ENCODE results near the gene HGD.
A peak's percentile ranks its signal among the peaks of the same experiment; 100 is the strongest.
"Not testable (repeated sequence)": the region's sequence is repeated elsewhere in the genome, so short reads cannot be mapped to it uniquely, and the experiment has no call there.

Gene HGD, protein sequence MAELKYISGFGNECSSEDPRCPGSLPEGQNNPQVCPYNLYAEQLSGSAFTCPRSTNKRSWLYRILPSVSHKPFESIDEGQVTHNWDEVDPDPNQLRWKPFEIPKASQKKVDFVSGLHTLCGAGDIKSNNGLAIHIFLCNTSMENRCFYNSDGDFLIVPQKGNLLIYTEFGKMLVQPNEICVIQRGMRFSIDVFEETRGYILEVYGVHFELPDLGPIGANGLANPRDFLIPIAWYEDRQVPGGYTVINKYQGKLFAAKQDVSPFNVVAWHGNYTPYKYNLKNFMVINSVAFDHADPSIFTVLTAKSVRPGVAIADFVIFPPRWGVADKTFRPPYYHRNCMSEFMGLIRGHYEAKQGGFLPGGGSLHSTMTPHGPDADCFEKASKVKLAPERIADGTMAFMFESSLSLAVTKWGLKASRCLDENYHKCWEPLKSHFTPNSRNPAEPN

DNA sequence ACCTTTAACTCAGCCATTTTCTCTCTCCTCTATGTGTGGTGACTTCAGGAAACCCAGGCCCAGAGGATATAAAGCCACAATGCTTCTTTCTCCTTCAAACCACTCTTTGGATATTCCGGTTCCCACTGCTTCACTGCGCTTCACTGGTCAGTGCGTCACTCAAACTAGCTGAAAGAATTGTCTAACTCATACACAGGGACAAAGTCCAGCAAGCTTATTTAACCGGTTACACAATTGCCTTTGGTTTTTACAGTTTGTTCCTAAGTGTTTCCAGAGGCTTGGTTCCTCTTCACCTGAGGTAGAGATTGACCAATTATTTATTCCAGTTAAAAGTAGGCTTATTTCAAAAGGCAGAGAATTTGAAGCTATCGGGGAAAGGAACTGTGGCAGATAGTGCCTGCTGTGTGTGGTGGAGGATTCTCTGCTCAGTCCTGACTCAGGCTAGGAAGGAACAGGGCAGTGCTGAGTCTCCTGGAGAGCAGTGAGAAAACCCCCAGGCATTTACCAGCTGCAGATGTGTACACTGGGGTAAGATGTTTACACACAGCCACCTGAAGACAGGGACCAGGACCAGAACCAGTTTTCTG, at the start of gene HGD:
Gene HGD, minus strand, starts transcription at position 145 of the 587 bp plus-strand sequence. Its CDS starts 128 bp downstream, at position 17.
- no peak for DNase-seq

DNA sequence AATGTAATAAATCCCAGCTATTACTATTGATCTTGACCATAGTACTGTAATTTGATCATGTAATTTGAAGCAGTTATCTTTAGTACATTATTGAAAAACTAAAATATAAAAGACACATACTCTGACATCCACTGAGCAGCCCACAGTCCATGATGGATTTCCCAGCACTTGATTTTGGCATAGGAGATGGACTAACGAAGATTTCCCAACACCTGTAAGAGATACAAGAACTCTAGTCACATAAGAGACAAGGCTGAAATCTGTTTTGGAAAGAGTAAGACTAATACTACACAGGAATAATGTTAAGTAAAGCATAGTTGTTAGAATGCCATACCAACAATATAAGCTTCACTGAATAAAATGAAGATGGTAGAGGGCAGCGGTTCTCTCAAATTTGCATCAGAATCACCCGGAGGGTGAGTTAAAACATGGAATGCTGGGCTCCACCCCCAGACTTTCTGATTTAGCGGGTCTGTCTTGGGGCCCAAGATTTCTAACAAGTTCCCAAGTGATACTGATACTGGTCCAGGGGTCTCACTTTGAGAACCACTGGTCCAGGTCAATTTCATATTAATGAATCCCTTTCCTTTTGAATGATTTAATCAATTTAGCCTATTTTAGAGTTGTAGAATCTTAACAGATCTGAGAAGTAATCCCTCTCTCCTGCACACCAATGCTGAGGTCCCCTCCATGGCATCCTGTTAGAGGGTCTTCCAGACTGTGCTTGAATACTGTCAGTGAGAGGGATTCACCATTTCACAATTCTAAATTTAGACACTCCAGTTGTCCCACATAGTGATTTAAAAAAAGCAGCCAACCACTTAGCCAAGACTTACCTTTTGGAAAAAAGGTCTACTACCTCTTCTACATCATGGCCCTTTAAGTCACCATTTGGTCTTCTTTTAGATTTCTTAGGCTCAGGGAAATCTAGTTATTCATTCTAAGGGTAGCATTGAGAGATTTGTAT, 48.8 kb upstream of the HGD start:
- DNase-seq: no peak

DNA sequence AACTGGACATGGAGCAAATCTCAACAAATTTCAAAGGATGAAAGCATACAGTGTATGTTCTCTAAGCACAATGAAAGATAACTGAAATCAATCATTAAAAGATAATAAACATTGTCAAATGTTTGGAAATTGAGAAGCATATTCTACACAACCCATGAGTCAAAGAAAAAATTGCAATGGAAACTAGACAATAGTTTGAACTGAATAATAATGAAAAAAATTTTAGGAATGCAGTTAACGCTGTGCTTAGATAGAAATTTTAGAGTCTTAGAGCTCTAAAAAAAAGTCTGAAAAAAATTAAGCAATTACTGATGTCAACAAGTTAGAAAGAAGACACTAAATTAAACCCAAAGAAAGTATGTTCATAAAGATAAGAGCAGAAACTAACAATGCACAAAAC, 44.8 kb upstream of the HGD start:
- DNase-seq: peak; percentile 17

DNA sequence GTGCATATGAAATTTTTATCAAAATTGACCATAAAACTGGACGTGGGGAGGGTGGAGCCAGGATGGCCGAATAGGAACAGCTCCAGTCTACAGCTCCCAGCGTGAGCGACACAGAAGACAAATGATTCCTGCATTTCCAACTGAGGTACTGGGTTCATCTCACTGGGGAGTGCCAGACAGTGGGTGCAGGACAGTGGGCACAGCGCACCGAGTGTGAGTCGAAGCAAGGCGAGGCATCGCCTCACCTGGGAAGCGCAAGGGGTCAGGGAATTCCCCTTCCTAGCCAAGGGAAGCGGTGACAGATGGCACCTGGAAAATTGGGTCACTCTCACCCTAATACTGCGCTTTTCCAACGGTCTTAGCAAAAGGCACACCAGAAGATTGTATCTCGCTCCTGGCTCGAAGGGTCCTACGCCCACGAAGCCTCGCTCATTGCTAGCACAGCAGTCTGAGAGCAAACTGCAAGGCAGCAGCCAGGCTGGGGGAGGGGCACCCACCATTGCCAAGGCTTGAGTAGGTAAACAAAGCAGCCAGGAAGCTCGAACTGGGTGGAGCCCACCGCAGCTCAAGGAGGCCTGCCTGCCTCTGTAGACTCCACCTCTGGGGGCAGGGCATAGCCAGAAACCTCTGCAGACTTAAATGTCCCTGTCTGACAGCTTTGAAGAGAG, 37.3 kb upstream of the HGD start:
- not testable (repeated sequence) for DNase-seq

DNA sequence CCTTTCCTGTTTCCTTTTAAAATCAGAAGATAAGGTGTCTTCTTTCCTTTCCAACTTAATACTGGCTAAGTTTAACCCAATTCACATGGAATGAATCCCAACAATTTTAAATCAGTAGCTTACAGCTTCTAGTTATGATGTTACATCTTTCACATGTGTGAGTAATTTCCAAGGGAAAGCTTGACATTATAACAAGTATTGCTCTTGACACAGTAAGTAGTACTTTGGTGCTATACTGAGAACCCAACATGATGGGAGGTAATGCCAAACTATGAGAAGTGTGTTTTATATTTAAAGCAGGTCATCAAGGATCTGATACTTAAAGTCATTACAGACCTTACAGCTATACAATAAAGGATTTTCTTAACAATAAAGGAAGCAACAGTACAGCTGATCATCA, 31.2 kb upstream of the HGD start:
- DNase-seq: no peak

DNA sequence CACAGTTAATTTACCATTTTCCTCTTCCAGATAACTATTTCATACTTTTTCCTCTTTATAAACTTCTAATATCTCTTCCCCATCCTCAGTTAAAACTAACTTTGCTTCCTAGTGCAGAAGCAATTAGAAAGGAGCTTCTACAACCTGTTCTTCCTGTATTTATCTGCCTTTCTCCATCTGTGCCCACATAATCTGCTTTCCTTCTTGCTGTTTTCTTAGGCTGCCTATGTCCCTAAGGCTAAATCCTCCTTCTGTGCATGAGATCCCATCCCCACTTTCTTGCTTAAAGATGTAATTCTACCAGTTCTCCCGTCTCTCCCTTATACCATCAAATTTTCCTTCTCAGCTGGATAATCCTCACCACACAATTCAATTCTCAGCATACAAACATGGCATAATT, 28.3 kb upstream of the HGD start:
- no peak for DNase-seq

DNA sequence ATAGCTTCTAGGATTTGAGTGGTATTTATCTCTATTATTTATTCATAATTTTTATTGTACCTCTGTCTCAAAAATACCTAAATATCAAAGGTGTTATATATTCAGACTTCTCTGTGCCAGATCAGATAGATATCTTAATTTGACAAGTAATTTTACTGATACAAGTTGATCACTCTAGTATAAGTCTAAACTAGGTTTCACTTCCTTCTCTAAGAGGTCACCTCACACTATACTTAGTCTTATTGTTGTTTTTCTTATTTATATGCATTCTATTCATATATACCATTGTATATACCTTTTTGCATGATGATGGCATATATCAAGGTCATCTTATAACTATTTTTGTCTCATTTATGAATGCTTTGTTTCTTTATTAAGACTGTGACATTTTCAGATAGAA, 26.4 kb upstream of the HGD start:
- DNase-seq: no peak

DNA sequence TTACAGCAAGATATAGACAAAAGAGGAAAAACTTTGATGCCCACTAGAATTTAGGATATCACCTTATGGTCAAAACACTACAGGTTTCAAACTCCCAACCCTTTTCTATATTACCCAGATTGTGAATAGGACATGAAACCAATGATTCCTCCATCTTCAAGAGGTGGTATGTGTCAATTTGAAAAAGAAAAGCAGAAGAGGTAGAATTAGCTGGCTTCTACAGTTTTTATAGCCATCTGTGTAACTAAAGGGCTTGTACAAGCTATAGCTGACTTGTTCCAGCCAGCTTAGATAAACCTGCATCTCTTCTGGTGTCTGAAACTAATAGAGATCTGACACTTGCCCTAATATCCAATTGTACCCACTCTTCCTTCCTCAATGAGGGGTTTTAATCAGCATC, 24.9 kb upstream of the HGD start:
- DNase-seq: no peak

DNA sequence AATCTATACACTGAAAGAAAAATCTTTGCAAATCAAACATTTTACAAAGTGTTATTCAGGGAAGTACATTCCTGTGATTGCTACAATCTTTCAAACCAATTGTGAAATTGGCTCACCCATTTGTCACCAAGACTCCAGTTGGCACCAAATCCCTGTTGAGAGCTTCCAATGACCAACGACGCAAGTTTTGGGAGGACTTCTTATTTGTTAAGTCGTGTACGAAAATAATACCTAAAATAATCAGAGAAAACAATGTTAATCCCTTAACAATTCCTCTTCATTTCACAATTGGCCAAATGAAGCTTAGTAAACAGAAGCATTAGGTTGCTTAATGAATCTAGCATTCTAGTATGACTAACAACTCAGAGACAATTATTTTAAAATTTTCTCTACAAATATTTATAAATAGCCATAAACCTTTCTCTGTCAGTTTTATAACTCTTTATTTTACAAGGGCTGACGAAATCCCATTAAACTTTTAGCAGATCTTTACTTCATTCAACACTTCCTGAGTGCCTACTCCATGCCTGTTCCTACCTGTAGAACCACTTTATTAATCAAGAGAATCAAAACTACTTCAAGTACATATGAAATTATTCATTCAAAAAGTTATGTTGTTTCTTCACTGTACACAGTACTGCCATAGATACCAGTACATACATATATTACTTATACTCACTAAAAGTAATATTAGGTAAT, 24.0 kb upstream of the HGD start:
- no peak for DNase-seq

DNA sequence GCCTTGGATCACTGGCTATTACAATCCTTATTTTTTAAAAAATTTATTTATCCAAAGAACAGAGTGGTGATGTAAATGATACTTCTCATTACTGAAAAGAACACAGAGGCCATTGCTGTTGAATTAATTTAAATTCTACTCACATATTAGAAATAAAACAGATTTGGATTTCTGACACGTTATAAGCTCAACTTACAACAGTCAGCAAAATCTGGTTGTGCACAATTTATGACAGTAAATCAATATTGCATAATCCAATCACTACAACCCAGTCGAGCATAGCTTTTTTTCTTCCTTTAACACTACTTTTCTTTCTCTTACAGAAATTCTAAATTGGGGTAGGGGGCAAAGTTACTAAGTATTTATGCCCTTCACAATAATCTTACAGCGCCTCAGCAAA, 17.3 kb upstream of the HGD start:
- DNase-seq: no peak

DNA sequence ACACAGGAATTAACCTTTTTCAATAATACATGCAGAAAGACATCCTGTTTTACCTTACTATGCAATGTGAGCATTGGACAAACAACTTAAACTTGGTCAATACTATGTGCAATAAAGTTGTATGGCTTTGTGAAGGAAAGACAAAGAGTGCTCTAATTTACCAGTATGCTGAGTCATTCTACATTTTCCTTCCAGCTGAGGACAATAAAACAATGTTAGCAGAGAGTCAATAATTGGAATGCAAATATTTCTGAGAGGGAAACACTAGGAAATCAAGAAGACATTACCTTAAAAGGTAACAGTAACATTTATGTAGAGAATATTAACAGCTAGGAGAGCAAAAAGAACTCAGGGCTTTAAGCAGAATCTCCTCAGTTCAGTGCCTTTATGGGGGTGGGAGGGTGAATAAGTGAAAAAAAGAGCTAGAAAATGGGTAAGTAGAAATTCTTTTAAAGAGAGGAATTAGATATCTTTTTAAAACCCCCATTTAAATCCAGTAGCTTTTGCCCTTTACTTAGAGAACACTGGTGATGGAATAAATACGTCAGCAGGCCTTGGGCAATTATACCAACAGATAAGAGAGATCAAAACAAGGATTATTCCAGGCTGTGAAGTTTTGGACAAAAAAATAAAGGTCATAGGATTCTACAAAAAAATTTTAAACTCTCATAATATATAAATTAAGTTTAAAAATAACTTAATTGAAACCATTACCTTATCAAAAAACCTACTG, 11.6 kb upstream of the HGD start:
- DNase-seq: peak; percentile 74

DNA sequence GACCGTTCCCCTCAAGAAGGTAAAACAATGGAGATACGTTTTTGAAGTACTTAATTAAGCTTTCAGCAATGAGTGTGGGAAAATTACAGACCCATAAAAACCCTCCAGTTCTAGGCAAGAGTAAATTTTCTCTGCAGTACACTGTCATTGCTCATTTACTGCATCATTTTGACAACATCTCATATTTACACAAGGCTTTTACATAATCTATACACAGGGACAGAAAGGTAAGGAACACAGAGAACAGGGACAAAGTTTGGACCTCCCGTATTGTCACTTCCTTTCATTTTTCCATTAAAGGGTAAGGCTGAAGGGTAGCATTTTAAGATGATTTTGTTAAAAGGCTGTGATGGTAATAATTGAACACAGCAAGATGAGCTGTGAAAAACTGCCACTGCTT, 7.4 kb upstream of the HGD start:
- no peak for DNase-seq

DNA sequence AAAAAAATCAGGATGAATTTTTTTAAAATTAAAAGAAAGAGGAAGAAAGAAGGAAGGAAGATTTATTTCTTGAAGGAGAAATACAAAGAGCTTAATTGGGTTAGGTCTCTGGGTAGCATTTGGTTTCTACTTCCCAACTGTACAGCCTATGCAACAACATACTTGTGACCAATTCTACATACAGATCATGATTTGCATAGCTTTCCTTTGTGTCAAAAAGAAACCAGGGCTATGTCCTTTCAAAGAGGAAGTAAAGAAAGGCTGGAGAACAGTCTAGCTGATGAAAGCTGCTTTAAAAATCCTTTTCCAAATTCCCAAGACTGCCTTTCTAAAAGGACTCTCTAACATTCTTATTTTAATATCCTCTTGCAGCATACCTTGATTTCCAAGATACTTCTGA, 6.1 kb upstream of the HGD start:
- DNase-seq: peak; percentile 87

DNA sequence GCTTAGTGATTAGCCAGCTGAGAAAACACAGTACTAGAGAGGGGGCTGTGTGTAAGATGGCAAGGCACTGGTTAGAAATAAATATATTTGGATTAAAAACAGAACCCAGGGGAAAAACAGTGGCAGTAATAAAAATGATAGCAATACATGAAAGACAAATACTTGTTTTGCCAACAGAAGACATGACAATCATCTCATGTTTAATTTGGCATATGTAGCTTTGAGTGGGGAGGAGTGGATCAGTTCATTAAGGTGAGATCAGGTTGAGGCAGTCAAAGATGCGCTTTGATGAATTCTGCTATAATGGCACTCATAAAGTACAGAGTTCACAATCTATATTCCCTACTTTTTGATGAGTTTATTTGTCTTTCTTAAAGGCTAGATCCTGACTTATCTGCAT, 3.4 kb upstream of the HGD start:
- no peak for DNase-seq

DNA sequence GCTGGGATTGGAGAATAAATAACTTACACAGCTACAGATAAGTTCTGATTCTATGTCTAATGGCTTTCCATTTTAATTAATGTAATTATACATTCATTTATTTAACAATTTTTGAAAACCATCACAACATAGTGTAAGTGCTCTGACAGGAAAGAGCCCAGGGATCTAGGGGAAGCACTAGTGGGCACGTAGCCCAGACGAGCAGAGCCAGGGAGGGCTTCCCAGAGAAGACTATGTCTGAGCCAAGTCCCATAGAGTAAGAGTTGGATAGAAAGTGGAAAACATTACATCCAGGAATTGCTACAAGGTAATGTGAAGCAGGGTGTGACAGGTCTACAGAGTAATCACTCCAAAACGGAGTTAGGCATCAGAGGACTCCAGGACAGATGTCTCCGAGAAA, 2.9 kb upstream of the HGD start:
- no peak for DNase-seq

DNA sequence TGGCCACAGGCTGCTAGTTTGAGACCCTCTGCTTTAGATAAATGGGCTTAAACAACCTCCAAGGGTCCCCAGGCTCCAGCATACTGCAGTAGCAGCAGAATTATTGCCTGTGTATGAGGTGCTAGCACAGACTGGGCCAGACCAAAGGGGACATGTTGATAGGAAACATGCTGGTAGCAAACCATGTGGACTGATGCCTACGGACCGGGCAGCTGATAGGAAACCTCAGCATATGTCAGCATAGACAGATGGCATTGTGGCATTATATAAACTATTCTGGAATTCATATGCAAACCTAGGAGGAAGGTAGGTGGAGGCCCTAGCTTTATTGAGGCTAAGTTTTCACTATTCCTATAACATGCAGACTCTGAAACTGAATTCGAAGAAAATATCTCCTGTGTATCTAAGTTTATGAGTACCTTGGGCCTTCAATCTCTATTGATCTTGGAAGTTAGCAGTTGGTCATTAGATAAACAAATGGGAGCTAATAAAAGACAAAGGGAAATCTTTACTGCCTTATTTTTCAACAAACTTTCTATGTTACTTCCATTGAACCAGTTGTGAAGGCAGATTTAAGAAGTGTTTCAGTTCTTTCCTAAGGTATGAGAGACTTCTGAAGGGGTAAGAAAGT, 1.7 kb upstream of the HGD start:
- DNase-seq: no peak

DNA sequence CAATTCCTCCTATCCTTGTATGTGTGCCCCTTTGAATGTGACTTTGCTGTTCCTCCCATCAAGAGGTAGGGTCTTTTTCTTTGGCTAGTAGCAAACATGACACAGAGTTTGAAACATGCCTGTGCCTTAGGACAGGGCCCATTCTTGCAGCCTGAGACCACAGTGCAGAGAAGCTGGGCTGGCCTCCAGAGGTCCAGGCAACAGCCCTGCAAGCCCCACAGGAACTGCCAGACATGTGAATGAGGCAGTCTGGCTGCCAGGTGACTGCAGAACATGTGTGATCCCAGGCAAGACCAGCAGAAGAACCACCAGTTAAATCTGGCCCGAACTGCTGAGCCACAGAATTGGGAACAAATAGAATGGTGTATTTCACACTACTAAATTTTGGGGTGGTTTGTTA, 1.2 kb upstream of the HGD start:
- peak; percentile 46 for DNase-seq

DNA sequence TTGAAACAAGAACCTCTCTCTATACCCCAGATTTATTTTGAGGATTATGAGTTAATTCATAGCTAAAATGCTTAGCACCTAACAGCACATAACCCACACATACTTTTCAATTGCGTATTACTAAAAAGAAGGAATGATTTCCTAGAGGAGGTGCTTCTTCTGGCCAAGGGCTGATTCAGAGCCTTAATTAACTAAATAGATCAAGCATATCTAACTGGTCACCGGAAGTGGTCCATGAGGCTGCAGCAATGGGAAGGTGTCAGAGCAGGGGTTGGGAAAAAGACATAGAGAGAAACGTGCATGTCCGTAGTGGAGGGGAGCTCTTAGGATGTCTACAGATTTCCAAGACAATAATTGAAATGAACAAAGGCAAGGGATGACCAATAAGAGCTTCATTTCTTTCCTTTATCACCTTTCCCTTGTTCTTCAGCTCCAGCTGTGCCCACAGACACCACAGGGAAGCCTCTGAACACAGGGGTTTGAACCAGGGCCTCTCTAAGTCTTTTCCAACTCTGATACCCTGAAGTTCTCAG, 467 bp downstream of the HGD start:
- no peak for DNase-seq

DNA sequence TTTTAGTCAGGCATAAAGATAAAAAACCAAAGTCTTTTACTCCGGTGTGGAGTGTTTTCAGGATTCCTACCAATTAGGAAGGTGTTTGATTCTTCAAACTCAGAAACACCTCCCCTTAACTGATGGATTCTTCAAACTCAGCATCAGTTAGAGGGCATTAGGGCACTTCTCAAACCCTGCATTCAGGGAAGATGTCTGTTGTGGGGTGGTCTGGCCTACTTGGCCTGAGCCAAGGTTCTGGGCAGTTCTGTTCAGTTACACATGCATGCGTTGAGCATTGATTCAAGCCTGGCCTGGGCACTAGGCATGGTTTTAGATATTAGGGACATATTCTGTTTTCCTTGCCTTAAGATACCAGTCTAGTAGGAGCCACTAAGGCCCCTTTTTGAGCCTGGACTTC, 1.0 kb downstream of the HGD start:
- no peak for DNase-seq

DNA sequence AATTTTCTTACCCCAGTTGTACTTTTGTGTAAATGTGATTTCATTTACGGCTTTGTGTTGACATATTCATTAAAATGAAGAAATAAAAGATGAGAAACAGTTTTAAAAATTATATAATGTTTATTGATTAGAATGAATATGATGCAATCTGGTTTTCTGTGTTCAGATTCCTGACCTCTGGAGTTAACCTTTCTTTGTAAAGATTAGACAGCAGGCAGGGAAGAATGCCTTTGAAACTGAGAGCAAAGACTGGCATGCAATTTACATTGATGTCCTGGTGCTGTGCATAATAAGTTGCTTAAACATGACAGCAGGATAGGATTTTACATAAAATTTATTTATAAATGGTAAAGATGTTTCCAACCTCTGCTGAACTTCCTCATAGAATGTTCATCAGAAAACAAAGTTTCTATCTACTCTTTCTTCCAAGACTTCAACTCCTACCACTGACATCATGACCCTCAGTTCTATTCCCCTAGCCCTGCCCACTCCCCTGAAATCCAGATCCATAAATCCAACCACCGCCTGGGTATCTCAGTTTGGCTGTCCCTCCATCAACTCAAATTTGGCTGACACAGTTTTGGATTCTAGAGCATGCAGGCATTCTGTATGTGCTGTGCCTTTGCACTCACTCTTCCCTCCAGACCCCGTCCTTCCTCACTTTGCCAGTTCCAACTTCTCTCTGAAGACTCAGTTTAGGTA, 1.7 kb downstream of the HGD start:
- no peak for DNase-seq

All from fibroblast of upper back skin (primary cell).